ENCODE results near the gene TSPAN18.

Gene TSPAN18

GRCh38 chr11:44788536-44789261 is 61.9 kb downstream of the TSPAN18 start:
- Histone ChIP-seq H3K27me3 (replicated peaks) (peaks cover 22% of the 10 kb centered on the region), H3K27ac (no peak overlapping the region), H3K4me3 (ENCODE audit: low read depth, low read length) (no peak overlapping the region), H3K36me3 (replicated peaks) (no peaks in the 10 kb centered on the region)
- in situ Hi-C loops (cut with HindIII; ENCODE audit: low pct_ligation_motif_present, low sequenced_read_pairs): no loop called here
- no peak for TF ChIP-seq CTCF (IDR thresholded peaks at IDR 0.05; ENCODE audit: low read depth, low read length, missing control alignments)
- DNase-seq: no peak

DNA sequence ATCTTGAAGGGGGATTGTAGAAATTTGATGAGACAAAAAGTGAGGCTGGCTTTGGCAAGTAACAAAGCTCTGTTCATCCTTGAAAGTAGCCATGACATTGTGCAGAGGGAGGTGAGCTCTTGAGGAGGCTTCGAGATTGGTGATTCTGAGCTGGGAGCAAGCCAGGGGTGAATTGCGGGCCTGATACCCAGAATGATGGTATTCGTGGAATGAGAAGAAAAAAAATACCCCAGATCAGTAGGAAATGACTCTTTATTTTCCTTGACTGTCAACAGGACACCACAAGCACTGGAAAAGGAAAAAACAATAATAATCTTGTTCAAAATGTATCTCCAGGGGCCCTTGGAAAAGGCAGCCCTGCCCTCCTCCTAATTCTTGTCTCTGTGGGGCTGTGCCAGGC is 62.7 kb downstream of the TSPAN18 start:
- Histone ChIP-seq H3K27ac (no peak overlapping the region), H3K4me3 (ENCODE audit: low read depth, low read length) (no peak overlapping the region), H3K36me3 (replicated peaks) (no peaks in the 10 kb centered on the region), H3K27me3 (replicated peaks) (peaks cover 23% of the 10 kb centered on the region)
- TF ChIP-seq CTCF (IDR thresholded peaks at IDR 0.05; ENCODE audit: low read depth, low read length, missing control alignments): no peak
- no peak for DNase-seq
- in situ Hi-C loops (cut with HindIII; ENCODE audit: low pct_ligation_motif_present, low sequenced_read_pairs): no loop called here

DNA sequence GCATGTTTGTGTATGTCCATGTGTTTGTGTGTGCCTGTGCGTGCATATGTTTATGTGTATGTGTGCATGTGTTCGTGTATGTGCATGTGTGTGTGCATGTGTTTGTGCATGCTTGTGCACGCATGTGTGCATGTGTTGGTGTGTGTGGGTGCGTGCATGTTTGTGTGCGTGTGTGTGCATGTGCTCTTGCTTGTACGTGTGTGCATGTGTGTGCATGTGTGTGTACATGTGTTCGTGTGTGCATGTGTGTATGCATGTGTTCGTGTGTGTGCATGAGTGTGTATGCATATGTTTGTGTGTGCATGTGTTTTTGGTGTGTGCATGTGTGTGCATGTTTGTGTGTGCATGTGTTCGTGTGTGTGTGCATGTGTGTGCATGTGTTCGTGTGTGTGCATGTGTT is 63.4 kb downstream of the TSPAN18 start:
- H3K36me3 ChIP-seq (replicated peaks): no peaks in the 10 kb centered on the region
- H3K4me3 ChIP-seq (ENCODE audit: low read depth, low read length): no peak overlapping the region
- H3K27ac ChIP-seq: no peak overlapping the region
- in situ Hi-C loops (cut with HindIII; ENCODE audit: low pct_ligation_motif_present, low sequenced_read_pairs): no loop called here
- TF ChIP-seq CTCF (IDR thresholded peaks at IDR 0.05; ENCODE audit: low read depth, low read length, missing control alignments): no peak
- no peak for DNase-seq
- peaks cover 26% of the 10 kb centered on the region for H3K27me3 ChIP-seq (replicated peaks)

DNA sequence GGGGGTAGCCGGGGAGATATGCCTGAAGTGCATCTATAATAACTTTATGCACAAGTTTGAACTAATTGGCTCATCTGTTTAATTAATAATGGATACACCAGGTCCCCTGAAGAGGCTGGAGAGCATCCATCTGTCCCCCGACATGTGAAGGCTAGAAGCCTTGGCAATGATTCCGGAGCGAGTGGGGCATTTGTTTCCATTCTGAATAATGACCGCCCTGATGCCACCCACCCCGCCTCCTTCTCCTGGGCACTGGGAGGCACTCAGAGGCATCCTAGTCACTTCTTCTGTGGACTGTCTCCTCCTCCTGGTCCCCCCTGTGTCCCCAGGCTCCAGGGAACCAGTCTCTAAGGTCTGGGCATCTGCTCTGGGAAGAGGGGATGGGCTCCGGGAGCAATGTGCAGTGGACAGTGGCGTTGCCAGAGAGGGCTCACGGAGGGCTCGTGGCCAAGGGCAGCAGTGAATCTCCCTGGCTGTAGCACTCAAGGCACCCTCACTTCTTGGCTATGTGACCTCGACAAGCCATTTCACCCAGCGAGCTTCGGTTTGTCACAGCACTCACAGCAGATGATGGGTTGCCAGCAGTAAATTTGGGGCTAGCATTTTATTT is 64.7 kb downstream of the TSPAN18 start:
- DNase-seq: no peak
- Histone ChIP-seq H3K27ac (no peak overlapping the region), H3K36me3 (replicated peaks) (no peaks in the 10 kb centered on the region), H3K27me3 (replicated peaks) (peaks cover 21% of the 10 kb centered on the region), H3K4me3 (ENCODE audit: low read depth, low read length) (no peak overlapping the region)
- in situ Hi-C loops (cut with HindIII; ENCODE audit: low pct_ligation_motif_present, low sequenced_read_pairs): no loop called here
- TF ChIP-seq CTCF (IDR thresholded peaks at IDR 0.05; ENCODE audit: low read depth, low read length, missing control alignments): no peak

- no peak overlapping the region for H3K4me3 ChIP-seq (ENCODE audit: low read depth, low read length)
- H3K27me3 ChIP-seq (replicated peaks): peaks cover 29% of the 10 kb centered on the region
- DNase-seq: no peak
- TF ChIP-seq CTCF (IDR thresholded peaks at IDR 0.05; ENCODE audit: low read depth, low read length, missing control alignments): no peak
- in situ Hi-C loops (cut with HindIII; ENCODE audit: low pct_ligation_motif_present, low sequenced_read_pairs): no loop called here
- no peaks in the 10 kb centered on the region for H3K36me3 ChIP-seq (replicated peaks)
- H3K27ac ChIP-seq: no peak overlapping the region
Observed at GRCh38 chr11:44792171-44792570, 65.4 kb downstream of the TSPAN18 start.

Data from brain microvascular endothelial cell (primary cell).